GM18511 (cell line): ENCODE results near the gene SLC12A3.

Experiments
- ATAC-seq: cut with Tn5 transposase; IDR thresholded peaks from one replicate; pipeline ENCODE4 v1.9.1; 2021; ENCODE audit warnings: mild to moderate bottlenecking, moderate library complexity; ENCODE audit not compliant: unreplicated experiment

The SLC12A3 gene

DNA sequence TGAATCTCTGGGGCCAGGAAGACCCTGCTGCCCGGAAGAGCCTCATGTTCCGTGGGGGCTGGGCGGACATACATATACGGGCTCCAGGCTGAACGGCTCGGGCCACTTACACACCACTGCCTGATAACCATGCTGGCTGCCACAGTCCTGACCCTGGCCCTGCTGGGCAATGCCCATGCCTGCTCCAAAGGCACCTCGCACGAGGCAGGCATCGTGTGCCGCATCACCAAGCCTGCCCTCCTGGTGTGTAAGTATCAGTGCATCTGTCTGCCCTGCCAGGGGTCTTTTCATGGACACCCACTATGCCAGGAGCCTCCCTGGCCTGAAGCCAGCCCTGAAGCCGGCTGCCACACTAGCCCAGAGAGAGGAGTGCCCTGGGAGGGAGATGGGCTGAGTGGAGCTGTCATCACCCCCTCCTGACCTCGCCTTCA is 96.9 kb downstream of the SLC12A3 start, which contains the start of gene CETP:
Gene CETP (plus strand): TSS at position 100 of the 431 bp plus-strand sequence. CDS start 30 bp downstream, at position 130.
- ATAC-seq = no peak

DNA sequence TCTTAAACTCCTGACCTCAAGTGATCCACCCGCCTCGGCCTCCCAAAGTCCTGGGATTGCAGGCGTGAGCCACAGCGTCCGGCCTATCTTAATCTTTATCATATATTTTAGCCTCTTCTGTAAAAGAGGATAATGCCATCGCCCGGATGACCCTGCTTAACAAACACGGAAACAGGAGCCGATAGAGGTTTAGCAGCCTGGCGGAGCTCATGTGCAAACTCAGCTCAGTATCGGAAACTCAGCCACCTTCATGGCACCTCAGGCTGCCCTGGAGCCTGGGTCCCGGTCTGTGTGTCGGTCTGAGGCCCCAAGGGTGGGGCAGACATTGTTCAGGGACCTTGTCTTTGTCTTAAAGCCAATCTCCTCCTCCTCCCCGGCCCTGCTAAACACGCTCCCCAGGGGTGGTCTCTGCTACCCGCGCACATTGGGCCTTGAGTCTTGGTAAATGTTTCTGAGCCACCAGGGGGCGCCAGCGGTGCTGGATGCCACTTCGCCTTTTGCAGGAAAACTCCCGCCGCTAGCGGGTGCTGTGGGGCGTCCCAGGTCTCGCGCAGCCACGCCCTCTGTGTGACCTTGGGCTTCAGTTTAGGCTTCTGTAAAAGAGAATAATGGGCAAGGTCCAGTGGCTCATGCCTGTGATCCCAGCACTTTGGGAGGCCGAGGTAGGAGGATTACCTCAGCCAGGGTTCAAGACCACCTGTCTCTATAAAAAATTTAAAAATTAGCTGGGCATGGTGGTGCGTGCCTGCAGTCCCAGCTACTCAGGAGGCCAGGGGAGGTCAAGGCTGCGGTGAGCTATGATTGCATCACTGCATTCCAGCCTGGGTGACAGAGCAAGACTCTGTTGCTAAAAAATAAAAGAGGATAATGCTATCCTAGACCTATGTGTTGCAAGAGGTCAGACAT is 99.5 kb downstream of the SLC12A3 start:
- ATAC-seq = peak; percentile 76
